Natural killer cell (primary cell): ENCODE data around the gene PLEKHG3. TPM values are rescaled to one million over a fixed set of nuclear protein-coding genes. Genes with fewer than 3 reads are reported as not detected.

Experiments used
- ATAC-seq, 3 donors: fragments of 150-1000 bp in 2 of 3; fragments of 200-7000 bp in 1 of 3; cut with Tn5 transposase; 1 replicate in 1 of 3; 2 replicates in 2 of 3; pipeline ENCODE4 v1.10.0; 2021; ENCODE audit warnings: mild to moderate bottlenecking in 2 of 3, moderate library complexity in 2 of 3
- DNase-seq, 2 donors: peaks; one replicate each; pipeline versions ENCODE4 v3.0.0 to v3.0.0-alpha.2; 2013 to 2021; ENCODE audit warnings: mixed read lengths in 1 of 2
- H3K27ac ChIP-seq: one replicate; pipeline ENCODE4 v1.5.1; 2013; ENCODE audit warnings: mild to moderate bottlenecking, low read length
- H3K27me3 ChIP-seq: one replicate; pipeline ENCODE4 v1.6.1; 2013; ENCODE audit warnings: low read length; ENCODE audit not compliant: control insufficient read depth, insufficient read depth
- H3K36me3 ChIP-seq: one replicate; pipeline ENCODE4 v1.6.1; 2013; ENCODE audit warnings: low read length; ENCODE audit not compliant: control insufficient read depth, insufficient read depth
- H3K4me1 ChIP-seq: one replicate; pipeline ENCODE4 v1.6.1; 2013; ENCODE audit warnings: low read length; ENCODE audit not compliant: control insufficient read depth, insufficient read depth
- H3K4me3 ChIP-seq: one replicate; pipeline ENCODE4 v1.5.1; 2013; ENCODE audit warnings: low read length
- H3K9me3 ChIP-seq: one replicate; pipeline ENCODE4 v1.6.1; 2013; ENCODE audit warnings: low read length; ENCODE audit not compliant: control insufficient read depth, insufficient read depth
- H3K27ac Mint-ChIP-seq, 2 donors: one replicate each; pipeline ENCODE4 v1.8.0; 2022; ENCODE audit warnings: mild to moderate bottlenecking in 2 of 2, mixed read lengths in 2 of 2, moderate library complexity in 1 of 2
- H3K27me3 Mint-ChIP-seq, 2 donors: one replicate each; pipeline ENCODE4 v1.8.0; 2022; ENCODE audit warnings: low read depth in 2 of 2, mixed read lengths in 2 of 2
- H3K36me3 Mint-ChIP-seq: one replicate; pipeline ENCODE4 v1.8.0; 2022; ENCODE audit warnings: mixed read lengths
- H3K4me1 Mint-ChIP-seq, 2 donors: one replicate each; pipeline ENCODE4 v1.8.0; 2022; ENCODE audit warnings: mixed read lengths in 2 of 2
- H3K4me3 Mint-ChIP-seq: one replicate; pipeline ENCODE4 v1.8.0; 2022; ENCODE audit warnings: mild to moderate bottlenecking, moderate library complexity, mixed read lengths
- H3K9me3 Mint-ChIP-seq, 2 donors: one replicate each; pipeline ENCODE4 v1.8.0; 2022; ENCODE audit warnings: mixed read lengths in 2 of 2
- CTCF ChIP-seq: fragments of 200-600 bp; IDR thresholded peaks from one replicate; pipeline ENCODE4 v1.8.0; 2022; ENCODE audit warnings: antibody characterized with exemption
- WGBS: methylation state at CpG from one replicate; pipeline ENCODE4 v1.1.7; 2013; ENCODE audit warnings: missing lambda C conversion rate; ENCODE audit not compliant: insufficient coverage; 5-methylcytosine and 5-hydroxymethylcytosine counted together
- intact Hi-C: fragments of 100-400 bp; cut with micrococcal nuclease; formaldehyde crosslinking; loops from one replicate; pipeline ENCODE4 v1.14.2; 2022
- total RNA-seq, 4 donors: library from RNA; stranded (reverse); fragments of 120-200 nt in 1 of 4; gene quantifications; one replicate each; pipeline versions ENCODE4 v1.2.3 to v1.2.4, GENCODE V29; 2013 to 2022

Gene PLEKHG3
- total RNA-seq, 3 donors from 2014 or later (not counting 1 experiment from before 2014, with no cell fraction given): 184 to 285 (median 225) TPM

GRCh38 chr14:64715628-64716412 is 11.6 kb downstream of the PLEKHG3 start:
- H3K36me3 Mint-ChIP-seq: peaks cover 20% of the 10 kb centered on the region
- H3K27ac Mint-ChIP-seq: peak overlapping the region; percentile 76 to 86
- Histone ChIP-seq H3K27ac (no peak overlapping the region), H3K9me3 (no peaks in the 10 kb centered on the region), H3K4me1 (peaks cover 76% of the 10 kb centered on the region), H3K27me3 (no peaks in the 10 kb centered on the region), H3K36me3 (peaks cover 4% of the 10 kb centered on the region), H3K4me3 (no peak overlapping the region)
- no peak for ATAC-seq
- no peak for DNase-seq
- intact Hi-C loops: no loop called here
- peak overlapping the region; percentile 73 for H3K4me3 Mint-ChIP-seq
- WGBS: 96% methylated on average over 20 of the region's 22 CpGs
- H3K4me1 Mint-ChIP-seq: peaks cover 93 to 96% of the 10 kb centered on the region in 2 donors
- no peaks in the 10 kb centered on the region for H3K27me3 Mint-ChIP-seq
- no peak for TF ChIP-seq CTCF
- H3K9me3 Mint-ChIP-seq: peaks cover 0 to 3% of the 10 kb centered on the region in 2 donors

- Mint-ChIP-seq H3K27ac (peak overlapping the region; percentile 76 to 86), H3K9me3 (peaks cover 0 to 3% of the 10 kb centered on the region in 2 donors), H3K4me1 (peaks cover 96 to 98% of the 10 kb centered on the region in 2 donors), H3K4me3 (peak overlapping the region; percentile 81), H3K36me3 (peaks cover 15% of the 10 kb centered on the region), H3K27me3 (no peaks in the 10 kb centered on the region)
- ATAC-seq (peak in 1 of 3 donors; percentile 41), DNase-seq (no peak)
- H3K36me3 ChIP-seq: peaks cover 4% of the 10 kb centered on the region
- no peak for TF ChIP-seq CTCF
- WGBS: 70% methylated on average over 6 of the region's 6 CpGs
- H3K27me3 ChIP-seq: no peaks in the 10 kb centered on the region
- H3K9me3 ChIP-seq: no peaks in the 10 kb centered on the region
- no peak overlapping the region for H3K4me3 ChIP-seq
- intact Hi-C loops: loop anchor here (1.0 kb wide), 1 partner anchor 9 kb away; no protein-coding TSS in a partner anchor
- H3K4me1 ChIP-seq: peaks cover 89% of the 10 kb centered on the region
- H3K27ac ChIP-seq: peak overlapping the region; percentile 4
These were observed 13.6 kb downstream of the PLEKHG3 start for GRCh38 chr14:64717870-64718269.

GRCh38 chr14:64718762-64719161 is 14.5 kb downstream of the PLEKHG3 start:
- Histone ChIP-seq H3K27me3 (no peaks in the 10 kb centered on the region), H3K4me3 (no peak overlapping the region), H3K9me3 (no peaks in the 10 kb centered on the region), H3K4me1 (peaks cover 97% of the 10 kb centered on the region), H3K27ac (no peak overlapping the region), H3K36me3 (peaks cover 4% of the 10 kb centered on the region)
- WGBS: 93% methylated on average over 7 of the region's 7 CpGs
- H3K36me3 Mint-ChIP-seq: peaks cover 7% of the 10 kb centered on the region
- H3K9me3 Mint-ChIP-seq: peaks cover 0 to under 1% of the 10 kb centered on the region in 2 donors
- peak overlapping the region; percentile 76 to 86 for H3K27ac Mint-ChIP-seq
- no peak for ATAC-seq
- TF ChIP-seq CTCF: no peak
- peak overlapping the region; percentile 13 for H3K4me3 Mint-ChIP-seq
- intact Hi-C loops: no loop called here
- H3K27me3 Mint-ChIP-seq: no peaks in the 10 kb centered on the region
- no peak for DNase-seq
- H3K4me1 Mint-ChIP-seq: peaks cover 94 to 96% of the 10 kb centered on the region in 2 donors
